NCI-H1436 (cell line): ENCODE data around the gene LLGL1.
A peak's percentile ranks its signal among the peaks of the same experiment; 100 is the strongest.

Experiments used
- DNase-seq: peaks from one replicate; lab custom pipeline; 2025; lab: John Stamatoyannopoulos, UW

Gene LLGL1

DNA sequence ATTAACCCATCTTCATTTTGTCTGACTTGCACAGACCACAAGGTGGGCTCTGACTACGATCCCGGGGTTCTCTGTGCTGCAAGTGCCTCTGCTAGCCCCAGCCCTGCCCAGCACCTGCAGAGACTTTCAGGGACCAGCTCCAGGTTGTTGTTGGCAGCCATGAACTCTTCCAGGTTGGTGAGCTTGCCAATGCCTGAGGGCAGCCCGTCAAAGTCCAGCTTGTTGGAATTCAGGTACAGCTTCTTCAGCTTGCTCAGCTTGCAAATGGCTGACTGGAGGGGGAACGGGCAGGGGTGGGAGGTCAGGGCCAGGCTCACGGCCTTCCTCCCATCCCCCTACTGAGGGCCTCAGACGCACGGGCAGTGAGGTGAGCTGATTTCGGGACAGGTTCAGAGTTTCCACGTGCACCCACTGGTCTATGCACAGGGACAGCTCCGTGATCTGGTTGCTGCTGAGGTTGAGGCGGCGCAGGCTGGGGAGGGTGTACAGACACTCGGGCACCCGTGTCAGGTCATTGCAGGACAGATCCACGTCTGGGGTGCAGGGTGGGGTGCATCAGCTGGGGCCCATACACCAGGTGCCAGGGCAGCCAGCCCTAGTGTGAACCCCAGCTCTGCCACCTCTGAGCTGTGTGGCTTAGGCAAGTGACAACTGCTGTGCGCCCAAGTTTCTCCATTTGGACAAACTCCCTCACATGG lies 27.9 kb downstream of the LLGL1 start:
- no peak for DNase-seq

DNA sequence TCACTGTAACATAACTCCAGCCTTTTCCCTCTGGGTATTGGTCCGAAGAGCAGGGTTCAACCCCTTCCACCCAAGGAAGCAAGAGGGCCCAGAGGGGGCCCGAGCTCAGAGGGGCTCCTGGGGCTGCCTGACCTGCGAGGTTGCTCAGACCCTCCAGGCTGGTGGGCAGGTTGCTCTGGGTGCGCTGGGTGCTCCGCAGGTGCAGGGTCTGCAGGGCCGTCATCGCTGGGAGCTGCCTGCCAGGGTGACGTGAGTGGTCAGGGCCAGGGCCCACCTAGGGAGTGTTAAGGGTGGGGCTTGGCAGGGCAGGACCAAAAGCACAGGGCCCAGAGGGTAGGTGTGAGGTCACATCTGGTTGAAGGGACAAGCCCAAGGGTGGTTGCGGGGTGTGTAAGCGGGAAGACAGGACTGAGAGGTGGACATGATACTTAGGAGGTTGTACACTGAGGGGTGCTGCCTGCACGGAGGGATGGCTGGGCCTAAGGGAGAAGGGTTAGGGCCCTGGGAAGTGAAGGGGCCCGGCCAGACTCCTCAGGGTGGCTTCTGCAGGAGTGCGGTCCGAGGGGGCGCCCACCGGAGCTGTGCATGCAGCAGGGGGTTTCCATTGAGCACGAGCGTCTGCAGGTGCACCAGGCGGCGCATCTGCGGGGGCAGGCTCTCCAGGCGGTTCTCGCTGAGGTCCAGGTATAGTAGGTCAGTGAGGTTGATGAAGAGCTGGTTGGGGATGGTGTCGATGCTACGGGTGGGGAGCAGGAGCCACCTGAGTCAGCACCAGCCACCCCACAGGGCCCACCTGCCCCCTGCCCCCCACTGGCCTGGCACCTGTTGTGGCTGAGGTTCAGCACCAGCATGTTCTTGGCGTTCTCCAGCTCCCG lies 28.7 kb downstream of the LLGL1 start:
- DNase-seq, result no peak

DNA sequence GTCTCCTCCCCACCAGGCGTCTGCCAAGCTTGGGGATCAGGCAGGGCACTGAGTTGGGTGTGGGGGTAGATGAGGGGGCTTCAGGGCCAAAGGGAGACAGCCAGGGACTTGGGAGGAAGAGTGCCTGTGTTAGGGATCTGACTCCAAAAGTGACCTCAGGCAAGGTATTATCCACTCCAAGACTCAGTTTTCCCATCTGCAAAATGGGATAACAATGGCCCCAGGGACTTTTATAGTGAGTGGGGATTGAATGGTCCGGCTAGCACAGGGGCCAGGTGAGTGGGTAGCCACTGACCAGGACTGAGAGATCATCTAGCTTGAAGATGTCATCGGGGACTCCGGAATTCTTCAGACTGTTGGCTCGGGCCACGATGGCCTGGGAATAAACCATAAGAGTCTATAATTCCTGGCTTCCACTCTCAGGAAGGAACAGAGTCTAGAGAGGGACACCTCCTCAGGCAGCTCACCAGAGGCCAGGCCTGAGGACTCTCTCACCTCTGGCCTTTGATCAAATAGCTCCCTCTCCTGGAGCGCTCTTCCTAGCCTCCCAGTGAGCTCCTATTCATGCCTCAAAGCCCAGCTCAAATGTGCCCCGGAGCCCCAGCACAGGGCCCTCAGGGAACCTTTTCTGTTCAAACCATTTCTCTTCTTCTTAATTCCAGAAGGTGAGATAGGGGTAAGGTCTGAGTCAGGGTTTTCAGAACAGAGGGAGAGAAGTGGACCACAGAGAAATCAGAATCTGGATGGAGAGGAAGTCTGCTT lies 29.6 kb downstream of the LLGL1 start:
- no peak for DNase-seq

DNA sequence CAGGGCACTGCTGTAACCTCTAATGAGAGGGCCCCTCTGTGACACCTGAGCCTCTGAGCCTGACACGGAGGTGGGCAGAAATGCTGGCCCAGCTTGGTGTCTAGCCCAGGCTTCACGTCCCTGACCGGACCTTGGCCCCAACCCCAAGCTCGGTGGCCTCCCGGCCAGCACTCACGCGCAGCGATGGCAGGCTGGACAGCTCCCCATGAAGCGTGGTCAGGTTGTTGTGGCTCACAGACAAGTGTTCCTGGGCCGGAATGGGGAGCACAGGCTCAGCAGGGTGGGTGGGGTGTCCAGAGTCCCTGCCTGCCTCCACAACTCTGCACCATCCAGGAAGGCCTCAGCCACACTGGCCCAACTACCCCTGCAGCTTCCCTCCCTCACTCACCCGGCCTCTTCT lies 30.9 kb downstream of the LLGL1 start:
- no peak for DNase-seq

DNA sequence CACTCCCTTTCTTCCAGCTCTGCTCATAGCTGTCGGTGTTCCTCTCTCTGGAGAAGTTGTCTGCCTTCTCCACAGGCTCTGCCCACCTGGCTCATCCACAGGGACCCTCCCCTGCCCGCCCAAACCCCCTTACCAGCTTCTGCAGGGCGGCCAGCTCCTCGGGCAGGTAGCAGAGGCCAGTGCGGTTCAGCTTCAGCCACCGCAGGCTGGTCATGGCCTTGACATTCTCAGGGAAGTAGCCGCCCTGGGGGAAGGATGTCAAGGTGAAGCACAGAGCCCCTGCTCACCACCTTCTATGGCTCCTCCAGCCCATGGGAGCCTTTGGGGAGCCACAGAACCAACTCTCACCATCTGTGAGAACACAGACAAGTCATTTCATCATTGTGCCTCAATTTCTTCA lies 31.3 kb downstream of the LLGL1 start:
- DNase-seq, result no peak

DNA sequence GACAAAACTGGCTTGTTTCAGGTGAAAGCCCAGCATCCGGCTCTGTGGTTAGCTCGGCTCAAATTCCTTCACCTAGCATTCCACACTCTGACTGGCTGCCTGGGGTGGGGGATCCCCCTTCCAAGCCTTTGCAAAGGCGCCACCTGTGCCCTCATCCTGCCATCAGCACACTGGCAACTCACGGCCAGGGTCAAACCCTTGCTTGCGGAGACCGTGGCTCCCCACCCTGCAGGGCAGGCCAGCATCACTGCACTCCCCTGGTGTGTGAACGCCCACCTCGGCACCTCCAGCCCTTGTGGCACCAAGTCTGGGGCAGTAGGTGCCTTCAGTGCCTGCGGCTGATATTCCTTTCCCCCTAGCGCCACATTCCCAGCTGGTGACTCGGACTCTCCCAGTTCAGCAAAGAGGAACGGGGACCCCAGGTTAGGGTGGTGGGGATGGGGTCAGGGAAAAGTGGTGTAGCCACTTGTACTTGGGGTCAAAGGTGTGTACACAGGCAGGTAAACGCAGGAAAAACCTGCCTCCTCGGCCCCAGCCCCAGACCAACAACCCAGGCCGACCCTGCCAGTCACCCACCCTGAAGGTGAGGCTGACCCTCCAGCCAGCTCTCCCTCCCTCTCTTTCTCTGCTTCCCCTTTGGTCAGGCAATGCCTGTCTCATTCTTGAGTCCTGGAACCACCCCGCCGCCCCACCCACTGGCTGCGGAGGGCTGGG lies 32.0 kb downstream of the LLGL1 start:
- DNase-seq, result no peak

DNA sequence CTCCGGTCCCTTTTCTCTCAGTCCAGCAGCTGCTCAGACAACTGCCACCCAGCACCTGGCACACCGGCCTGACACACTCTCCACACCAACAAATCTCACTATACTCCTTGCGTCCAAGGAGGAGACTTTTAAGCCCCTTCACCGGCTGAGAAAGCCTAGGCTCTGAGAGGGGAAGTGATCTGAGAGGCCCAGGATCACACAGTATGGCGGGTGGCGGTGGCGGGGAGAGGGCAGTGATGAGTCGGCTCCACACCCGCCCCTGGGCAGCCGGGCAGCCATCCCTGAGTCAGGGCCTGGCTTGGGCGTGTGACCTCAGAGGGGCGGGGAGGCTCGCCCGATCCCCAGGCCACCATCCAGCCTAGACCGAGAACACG lies 32.5 kb downstream of the LLGL1 start:
- no peak for DNase-seq

DNA sequence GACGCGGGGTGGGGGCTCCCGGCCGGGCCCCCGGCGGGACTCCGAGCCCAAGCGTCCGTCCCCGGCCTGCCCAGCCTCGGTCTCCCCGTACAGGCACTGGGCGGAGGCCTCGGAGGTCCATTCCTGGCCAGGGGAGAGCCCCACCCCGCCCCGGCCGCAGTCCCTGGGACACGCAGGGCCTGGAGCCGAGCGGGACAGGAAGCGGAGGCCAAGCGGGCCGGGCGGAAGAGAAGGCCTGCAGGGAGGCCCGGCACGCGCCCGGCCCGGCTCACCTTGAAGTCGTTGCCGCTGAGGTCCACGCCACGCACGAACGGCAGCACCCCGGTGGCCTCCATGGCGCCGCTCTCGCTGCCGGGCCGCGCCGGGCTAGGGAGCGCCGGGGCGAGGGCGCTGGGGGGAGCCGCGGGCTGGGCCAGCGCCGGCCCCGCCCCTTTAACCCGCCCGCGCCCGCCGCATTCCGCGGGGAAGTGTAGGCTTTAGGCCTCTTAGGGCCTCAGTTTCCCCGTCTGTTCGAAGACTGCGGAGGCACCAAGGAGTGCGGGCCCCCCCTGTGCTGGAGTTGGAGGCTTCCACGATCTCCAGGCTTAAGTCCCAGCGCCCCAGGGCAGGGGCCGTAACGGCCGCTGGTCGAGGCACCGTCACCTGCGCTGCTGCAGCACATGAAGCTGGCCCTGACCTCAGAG lies 33.1 kb downstream of the LLGL1 start, which contains the start of gene FLII:
TSS of gene FLII (minus strand) at position 383 of the 683 bp plus-strand sequence. CDS start at position 335, 48 bp downstream.
- peak; percentile 37 for DNase-seq

DNA sequence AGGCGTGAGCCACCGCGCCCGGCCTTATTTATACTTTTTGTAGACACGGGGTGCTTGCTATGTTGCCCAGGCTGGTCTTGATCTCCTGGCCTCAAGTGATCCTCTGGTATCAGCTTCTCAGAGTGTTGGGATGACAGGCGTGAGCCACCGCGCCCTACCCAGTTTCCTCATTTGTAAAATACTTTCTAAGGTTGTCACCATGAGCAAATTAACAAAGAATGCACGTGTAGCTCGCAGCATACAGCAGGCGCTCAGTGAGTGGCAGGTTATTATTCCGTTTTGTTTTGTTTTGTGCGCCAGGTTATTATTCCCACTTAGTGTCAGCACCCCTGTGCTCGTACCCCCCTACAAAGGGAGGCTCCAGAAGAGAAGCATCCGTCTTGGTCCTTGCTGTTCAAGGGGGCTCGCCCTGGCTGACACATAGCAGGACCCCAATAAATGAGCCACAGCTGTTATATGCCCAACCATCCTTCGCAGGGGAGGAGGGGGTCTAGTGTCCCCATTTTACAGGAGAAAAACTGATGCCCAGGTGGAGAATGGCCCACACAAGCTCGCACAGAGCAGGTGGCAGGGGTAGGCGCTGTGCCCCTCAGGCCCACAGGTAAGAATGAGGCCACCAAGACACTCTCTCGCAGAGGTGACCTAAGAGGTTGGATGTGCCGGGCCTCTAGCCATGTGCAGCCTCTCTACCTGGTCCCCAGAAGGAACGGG lies 34.3 kb downstream of the LLGL1 start:
- no peak for DNase-seq

DNA sequence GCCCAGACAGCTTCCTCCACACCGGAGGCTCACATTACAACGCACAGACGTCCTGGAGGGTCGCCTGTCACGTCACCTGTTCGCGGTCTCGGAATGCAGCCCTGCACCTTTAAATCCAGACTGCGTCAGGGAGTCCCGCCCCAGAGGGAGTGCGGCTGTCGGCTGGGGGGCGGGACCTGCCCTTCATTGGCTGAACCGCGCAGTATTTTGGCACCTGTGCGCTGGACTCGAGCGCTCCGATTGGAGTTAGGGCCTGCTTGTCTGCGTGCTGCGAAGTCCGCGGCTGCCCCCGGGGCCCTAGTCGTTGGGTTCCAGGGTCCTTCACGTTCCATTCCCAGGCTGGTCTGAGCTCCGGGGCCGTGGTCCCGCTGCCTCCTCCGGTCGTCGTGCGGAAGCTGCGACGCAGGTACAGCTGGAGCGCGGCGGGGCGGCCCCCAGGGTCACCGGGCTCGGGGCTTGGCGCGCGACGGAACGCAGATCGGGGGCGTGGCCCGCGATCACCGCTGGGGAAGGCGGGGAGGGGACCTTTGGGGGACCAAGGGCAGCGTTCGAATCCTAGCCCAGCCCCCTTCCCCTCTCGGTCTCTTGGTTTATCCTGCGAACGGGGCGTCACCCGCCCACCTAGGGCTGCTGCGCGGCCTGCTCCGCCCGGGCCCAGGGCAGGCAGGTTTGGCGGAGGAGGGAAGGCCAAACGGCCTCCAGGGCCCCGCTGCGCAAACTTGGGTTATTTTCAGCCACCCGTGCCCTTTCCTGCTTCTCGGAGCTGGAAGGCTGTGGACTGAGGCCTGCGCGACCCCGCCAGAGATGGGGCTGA lies 35.1 kb downstream of the LLGL1 start, which contains the start of gene MIEF2:
TSS of gene MIEF2 (plus strand) at position 331 of the 814 bp plus-strand sequence. CDS start 2,059 bp downstream, outside the sequence.
- DNase-seq, result peak; percentile 96

DNA sequence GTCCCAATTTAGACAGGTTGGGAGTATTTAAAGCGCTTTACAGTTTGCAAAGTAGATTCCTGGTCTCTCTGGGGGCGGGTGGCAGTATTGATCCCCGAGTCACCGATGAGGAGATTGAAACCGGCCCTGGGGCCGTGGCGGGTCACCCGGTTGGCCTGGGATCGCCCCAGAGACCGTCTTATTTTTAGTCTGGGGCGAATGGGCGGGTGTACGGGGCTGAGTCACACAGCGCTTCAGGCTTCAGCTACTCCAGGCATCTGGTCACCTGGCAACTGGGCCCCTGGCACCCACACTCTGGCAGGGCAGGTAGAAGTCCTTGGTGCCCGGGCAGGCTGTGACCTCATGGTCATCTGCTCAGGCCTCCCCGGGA lies 35.7 kb downstream of the LLGL1 start:
- DNase-seq, result no peak

DNA sequence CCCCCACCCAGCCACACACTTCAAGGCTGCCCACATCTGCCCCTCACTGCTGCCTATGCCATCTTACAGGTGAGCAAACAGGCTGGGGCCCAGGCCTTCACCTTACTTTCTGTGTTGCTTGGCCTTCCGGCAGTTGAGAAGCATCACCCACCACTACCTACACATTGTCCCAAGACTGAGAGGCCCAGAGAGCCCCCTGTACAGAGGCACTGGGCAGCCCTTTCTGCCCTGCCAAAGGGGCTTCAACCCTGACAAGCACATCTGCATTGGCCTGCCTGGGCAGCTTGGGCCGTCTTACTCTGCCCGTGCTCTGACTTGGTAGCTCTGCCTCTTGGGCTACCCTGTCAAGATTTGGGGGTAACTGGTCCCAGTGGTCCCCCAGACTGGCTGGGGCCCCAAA lies 36.2 kb downstream of the LLGL1 start:
- no peak for DNase-seq

DNA sequence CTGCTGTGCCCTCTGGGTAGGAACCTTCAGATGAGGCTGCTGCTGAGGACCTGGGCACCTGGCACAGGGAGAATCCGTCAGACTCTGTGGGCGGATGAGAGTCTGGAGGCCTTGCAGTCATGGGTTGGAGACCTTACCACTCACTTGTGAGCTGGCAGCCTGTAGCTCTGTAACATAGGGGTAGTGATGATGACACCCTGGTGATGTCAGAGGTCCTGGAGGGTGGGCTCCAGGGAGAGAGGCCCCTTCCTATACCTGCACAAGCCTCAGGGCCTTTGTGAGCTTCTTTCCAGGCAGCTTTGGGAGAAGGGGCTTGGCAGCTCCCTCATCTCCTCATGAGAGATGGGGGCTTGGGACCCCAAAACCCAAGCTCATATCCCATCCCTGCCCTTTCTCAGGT lies 36.7 kb downstream of the LLGL1 start:
- DNase-seq, result no peak

DNA sequence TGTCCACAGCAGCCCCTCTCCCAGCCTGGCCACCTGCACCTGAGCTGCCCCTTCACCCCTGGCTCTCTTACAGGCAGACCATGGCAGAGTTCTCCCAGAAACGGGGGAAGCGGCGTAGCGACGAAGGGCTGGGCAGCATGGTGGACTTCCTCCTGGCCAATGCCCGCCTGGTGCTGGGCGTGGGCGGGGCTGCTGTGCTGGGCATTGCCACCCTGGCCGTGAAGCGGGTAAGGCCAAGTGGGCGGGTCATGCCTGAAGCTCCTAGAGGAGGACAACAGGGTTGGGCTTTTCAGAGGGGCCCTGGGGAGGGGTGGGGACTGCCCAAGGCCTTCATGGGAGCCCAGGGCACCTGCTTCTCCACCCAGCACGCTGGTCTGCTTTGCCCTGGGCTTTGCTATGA lies 37.2 kb downstream of the LLGL1 start:
- no peak for DNase-seq

DNA sequence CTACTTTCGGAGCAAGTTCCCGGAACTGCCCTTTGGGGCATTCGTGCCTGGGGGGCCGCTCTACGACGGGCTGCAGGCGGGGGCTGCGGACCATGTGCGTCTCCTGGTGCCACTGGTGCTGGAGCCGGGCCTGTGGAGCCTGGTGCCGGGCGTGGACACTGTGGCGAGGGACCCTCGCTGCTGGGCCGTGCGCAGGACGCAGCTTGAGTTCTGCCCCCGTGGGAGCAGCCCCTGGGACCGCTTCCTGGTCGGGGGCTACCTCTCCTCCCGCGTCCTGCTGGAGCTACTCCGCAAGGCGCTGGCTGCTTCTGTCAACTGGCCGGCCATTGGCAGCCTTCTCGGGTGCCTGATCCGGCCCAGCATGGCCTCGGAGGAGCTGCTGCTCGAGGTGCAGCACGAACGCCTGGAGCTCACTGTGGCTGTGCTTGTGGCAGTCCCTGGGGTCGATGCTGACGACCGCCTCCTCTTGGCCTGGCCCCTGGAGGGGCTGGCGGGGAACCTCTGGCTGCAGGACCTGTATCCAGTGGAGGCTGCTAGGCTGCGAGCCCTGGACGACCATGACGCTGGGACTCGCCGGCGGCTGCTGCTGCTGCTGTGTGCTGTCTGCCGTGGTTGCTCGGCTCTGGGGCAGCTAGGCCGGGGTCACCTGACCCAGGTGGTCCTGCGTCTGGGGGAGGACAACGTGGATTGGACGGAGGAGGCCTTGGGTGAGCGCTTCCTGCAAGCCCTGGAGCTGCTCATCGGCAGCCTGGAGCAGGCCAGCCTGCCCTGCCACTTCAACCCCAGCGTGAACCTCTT lies 38.6 kb downstream of the LLGL1 start:
- DNase-seq, result no peak

DNA sequence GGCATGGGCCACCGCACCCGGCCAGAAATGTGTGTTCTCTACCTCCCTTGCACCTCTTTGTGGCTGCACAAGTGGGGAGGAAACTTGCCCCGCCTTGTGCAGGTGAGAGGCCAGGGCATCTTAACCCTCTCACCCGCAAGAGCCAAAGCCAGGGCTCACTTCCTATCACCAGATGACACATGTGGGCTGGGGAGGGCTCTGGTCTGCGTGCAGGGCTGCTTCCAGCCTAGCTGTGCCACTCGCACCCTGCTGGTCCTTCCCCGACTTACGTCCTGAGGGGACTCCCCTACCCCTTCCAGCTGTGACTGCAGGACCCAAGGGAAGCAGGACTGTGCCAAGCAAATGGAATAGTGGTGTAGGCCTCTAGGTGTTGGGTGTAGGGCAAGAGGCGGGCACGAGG lies 41.9 kb downstream of the LLGL1 start:
- DNase-seq, result no peak

DNA sequence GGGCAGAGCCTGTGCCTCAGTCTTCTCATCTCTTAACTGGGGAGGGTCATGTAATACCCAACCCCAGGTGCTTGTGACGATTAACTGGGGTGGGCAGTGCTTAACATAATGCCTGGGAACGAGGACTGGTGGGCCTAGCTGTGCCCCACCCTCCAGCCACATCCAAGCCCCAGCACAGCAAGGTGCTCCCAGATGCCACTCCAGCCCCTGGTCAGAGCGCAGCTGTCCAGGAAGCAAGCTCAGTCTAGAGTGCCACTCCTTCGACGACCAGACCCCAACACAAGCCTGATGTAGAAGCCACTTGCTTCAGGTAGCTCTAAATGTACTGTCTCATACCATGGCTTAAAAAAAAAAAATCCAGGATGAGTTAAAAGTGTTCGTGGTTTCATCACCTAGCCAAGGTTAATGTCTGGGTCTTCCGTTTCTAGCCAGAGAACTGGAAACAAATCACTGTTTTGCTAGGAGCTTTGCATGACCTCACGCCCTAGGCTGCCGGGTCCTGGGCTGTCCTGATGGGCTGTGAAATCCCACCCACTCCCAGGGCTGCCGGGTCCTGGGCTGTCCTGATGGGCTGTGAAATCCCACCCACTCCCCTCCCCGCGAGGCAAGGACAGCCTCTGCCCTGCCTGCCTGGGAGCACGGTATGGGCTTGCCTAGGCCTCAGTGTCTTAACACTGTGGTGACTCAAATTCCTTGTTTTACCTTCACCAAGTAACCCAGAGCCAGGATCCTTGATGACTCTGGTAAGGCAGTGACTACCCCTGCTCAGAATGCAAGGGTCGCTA lies 42.7 kb downstream of the LLGL1 start:
- no peak for DNase-seq
